Germinal center (tissue), 1 donor: Measurements from ENCODE around the gene PPP2R5C.

Experiments
- DNase-seq: peaks from one replicate; pipeline ENCODE4 v3.0.0; 2012; ENCODE audit warnings: mixed read lengths, low spot score

PPP2R5C gene

DNA sequence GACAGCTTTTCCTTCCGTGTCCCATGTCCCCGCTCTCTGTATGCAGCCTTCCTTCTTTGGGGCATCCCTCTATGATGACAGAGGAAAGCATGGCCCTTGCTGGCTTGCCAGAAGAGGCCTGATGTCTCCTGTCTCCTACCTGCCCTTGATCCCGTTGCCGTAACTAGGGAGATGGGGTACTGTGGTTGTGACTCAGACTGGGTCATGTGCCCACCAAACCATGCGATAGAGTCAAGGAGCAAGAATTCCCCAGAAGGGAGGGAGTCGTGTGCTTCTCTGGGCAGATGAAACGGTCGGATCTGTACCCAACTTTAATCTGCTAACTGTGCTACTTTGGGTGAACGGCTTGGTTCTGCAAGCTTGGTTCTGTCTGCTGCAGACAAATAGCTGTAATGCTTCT lies 103.8 kb downstream of the PPP2R5C start:
- DNase-seq: no peak

DNA sequence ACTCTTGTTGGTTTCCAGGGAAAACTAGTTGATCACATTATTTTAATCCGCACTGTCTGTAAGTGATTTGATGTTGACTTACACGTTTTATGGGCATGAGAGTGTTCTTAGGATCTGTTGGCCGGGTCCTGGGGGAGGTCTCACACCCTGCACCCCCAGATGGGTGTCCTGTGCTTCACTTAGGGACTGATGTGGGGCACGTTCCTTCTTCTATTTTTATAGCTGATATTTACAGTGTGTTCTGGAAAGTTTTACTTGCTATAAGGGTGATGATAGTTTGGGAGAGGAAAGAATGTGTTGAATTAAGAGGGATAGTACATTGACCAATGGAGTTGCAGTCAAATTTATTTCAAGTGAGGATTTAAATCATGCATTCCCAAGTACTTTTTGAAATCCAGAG lies 106.3 kb downstream of the PPP2R5C start:
- DNase-seq: no peak

DNA sequence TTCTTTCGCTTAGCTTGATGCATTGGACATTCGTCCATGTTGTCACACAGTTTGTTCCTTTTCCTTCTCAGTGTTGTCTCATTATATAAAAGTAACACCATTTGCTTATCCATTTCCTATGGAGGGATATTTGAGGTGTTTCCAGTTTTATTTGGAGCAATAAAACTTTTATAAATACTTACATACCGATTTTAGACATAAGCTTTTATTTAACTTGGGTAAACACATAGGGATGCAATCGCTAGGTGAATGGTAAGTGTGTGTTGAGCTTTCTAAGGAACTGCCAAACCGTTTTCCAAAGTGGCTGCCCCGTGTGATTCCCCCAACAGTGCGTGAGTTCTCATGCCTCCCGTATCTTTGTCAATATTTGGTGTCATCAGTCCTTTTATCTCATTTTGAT lies 107.7 kb downstream of the PPP2R5C start:
- no peak for DNase-seq

DNA sequence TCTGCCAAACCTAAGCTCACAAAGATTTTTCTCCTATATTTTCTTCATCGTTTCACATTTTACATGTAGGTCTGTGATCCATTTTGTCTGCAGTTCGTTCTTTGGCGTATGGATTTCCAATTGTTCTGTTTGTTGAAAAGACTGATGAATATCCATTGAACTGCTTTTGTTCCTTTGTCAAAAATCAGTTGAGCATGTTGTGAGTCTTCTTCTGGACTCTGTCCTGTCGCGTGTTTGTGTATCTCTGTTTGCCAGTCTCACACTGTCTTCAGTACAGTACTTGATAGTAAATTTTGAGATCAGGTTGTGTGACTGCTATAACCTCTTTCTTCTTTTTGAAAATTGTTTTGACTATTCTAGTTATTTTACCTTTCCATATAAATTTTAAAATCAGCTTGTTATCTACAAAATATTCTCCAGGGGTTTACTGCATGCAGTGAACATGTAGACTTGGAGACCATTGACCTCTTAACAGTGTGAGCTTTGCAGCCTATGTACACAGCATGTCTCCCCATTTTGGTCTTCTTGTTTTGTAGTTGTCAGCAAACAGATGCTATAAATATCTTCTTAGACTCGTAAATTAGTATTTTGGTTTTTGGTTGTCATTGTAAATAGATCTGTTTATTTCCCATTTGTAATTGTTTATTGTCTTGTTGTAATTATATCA lies 108.9 kb downstream of the PPP2R5C start:
- no peak for DNase-seq

DNA sequence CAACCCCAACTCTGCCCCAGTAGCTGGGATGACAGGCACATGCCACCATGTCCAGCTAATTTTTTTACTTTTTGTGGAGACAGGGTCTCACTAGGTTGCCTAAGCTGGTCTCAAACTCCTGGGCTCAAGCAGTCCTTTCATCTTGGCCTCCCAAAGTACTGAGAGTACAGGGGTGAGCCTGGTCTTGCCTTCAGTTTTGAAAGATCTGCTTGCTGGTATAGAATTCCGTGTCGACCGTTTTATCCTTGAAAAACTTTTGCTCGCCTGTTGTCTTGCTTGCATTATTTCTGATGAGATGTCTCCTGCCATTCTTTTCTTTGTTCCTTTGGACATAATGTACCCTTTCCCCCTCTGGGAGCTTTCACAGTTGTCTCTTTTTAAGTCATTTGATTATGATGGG lies 110.8 kb downstream of the PPP2R5C start:
- DNase-seq: no peak

DNA sequence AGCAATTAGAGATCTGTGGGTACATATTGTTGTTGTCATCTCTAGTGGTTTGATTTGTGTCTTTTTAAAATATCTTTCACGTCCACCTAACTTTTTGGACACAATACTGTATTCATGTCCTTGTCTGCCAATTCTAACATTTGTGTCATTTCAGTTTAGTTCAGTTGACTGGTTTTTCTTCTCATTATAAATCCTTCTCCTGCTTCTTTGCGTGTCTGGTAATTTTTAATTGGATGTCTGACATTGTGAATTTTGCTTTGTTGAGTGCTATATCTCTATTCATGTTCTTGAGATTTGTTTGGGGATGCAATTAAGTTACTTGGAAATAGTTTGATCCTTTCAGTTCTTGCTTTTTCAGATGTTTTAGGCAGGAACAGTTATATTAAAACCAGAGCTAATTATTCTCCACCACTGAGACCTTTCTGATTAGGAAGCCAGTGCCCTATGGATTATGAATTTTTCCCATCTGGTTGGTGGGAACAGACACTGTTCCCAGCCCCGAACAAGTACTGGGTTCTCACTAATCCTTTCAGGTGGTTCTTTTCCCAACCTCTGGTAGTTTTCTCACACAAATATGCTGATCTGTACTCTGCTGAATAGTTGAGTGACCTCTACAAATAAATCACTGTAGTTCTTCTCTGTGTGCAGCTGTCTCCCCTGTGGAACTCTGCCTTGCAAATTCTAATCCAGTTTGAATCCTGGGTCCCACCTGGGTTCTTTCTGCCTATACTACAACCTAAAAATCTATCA lies 111.7 kb downstream of the PPP2R5C start:
- DNase-seq: no peak

DNA sequence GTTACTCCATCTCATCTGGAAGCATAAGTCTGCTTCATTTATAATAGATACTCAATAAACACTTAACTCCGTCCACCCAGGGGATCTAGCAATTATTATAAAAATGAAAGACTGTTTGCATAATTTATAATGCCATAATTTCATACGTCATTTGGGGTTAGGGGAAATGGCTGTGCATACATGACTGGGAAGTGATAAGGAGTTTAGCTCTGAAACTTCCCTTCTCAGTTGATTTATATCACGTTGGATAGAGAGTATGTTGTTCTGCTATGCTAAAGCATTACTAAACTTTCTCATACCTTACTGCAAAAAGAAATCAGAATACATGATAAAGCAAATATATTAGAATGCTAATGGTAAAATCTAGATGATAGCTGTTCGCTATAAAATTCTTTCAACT lies 112.5 kb downstream of the PPP2R5C start:
- DNase-seq: no peak

DNA sequence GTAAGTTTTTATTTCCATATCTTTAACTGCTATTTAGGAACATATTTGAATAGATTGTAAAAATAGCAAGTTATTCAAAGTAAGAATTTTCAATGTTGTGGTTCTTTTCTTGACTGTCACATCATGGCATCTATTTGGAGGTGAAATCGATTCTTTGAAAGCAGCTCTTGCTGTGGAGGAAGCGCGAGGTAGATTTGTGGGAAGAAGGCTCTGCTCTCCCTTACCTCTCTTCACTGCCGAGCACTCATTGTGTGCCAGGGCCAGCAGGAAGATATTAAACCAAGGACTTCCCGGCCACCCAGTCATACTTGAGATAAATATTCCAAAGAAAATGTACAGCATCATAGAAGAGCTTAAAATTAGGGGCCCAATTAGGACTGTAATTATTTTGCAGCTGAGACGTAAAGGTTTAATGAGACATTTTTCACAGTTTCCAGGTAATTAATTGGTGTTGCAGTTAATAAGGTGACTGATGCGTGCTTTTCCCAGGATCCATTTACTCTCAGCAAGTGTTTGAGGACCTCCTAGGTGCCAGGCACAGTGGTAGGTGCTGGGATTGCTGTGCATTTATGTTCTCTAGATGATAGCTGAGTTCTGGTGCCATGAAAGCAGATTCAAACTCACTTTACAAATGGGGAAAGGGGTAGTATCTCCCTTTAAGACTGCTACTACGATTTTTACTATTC lies 113.7 kb downstream of the PPP2R5C start:
- no peak for DNase-seq

DNA sequence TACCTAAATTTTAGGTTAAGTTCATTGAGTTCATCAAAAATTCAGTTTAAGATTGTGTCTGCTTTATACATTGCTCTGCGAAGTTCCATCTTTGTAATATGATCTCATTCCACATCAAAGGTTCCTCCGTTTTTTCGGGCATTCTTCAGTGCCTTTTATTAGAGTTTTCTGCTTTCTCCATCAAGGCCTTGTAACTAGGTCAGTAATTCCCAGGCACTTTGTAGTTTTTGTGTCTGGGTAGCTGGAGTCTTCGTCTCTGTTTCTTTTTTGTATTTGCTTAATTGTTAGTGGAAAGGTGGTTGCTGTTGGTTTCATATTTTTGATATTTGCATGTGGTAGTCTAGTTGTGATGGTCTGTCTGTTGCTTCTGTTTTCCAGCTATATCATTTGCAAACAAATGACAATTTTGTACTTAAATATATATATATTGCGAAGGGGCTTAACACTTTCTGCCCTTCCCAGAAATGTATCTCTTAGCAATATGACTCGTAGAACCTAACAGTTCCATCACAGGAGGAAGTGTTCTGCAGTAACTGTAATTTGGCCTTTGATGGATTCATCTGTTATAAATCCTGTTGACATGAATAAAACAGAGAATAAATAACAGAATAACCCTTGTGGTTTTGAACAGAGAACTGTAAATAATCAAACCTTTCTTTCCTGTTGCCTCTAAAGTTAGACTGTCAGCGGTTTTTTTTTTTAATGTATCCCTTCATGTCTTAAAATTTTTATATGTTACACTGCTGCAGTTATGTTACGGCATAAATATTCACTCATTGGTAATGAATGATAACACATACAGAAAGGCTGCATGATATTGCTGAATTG lies 114.4 kb downstream of the PPP2R5C start:
- DNase-seq: peak; percentile 41

DNA sequence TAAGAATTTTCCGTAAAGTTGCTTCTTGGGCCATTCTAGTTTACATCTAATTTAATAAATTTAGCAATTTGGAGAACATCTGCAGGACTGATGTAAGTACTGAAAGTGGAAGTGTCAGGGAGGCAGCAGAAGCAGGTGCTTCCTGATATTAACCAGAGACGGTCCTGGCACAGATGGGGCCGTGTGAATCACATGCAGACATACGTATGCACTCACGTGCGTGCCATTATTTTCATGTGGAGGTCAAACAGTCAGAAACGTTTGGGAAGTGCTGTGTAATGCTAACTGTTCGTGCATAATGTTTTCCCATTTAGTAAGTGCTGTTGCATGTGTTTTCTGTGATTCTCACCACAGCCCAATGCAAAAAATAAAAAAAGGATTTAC lies 115.0 kb downstream of the PPP2R5C start:
- peak; percentile 85 for DNase-seq

DNA sequence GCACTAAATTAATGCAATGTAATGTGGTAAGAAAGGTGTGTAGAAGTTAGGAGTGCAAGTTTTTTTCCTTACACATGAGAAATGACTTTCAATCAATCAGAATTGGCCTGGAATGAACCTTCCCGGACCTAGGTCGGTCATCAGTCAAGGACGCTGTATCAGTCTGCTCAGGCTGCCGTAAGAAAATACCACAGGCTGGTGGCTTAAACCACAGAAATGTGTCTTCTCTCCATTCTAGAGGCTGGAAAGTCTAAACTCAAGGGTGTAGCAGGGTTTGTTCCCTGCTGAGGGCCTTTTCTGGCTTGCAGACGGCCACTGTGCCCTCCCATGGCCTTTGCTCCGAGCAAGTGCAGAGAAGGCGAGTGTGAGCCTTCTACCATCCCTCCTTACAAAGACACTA lies 116.3 kb downstream of the PPP2R5C start:
- no peak for DNase-seq

DNA sequence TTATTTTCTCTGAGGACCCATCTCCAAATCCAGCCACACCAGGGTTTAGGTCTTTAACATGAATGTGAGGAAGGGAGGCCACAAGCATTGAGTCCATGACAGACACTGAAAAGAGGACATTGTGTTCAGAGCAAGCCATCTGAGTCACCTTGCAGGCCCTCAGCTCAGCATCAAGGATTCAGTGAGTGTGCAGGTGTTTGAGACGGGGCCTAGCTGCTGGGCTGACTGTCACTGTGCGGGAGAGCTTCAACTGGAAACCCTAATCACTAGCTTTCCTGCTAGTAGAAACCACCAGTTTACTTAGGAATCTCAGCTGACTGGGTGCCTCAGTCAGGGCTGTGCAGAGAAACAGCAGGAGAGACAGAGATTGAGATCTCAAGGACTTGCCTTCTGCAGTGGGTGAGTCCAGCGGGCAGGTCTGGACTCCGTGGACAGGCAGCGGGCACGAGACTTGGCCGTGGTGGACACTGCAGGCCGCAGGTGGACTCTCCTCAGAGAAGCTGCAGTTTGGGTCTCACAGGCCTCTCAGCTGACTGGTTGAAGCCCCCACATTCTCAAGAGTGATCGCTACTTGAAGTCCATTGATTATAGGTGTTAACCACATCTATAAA lies 116.8 kb downstream of the PPP2R5C start:
- DNase-seq: no peak

DNA sequence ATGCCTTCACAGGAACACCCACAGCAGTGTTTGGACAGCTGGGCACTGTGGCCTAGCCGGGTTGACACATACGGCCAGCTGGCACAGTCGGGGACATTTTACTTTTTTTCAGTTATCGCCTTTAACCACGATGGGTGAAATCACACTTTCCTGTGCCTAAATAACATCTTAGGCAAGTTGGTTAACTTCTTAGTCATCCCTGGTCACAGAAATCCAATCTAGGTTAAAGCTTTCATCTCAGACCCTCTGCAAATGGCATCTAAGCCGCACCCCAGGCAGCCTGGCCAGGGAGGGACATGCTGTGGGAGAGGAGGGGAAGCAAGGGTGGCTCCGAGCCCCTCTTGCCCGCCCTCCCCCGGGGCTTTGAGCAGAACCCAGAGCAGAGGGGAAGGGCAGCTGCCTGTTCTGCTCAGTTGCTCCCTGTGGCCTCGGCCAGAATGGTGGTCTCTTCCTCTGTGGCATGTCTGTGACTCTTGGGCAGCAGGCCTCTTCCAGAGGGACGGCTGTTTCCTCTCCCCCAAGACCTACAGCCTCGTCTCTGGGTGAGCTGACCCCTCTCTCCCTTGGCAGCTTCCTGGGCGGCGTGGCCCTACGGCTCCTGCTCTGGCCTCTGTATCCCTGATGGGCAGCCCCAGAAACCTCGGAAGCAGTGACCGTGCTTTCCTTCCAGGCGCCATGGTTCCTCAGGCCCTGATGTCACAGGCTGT lies 117.5 kb downstream of the PPP2R5C start:
- DNase-seq: no peak

DNA sequence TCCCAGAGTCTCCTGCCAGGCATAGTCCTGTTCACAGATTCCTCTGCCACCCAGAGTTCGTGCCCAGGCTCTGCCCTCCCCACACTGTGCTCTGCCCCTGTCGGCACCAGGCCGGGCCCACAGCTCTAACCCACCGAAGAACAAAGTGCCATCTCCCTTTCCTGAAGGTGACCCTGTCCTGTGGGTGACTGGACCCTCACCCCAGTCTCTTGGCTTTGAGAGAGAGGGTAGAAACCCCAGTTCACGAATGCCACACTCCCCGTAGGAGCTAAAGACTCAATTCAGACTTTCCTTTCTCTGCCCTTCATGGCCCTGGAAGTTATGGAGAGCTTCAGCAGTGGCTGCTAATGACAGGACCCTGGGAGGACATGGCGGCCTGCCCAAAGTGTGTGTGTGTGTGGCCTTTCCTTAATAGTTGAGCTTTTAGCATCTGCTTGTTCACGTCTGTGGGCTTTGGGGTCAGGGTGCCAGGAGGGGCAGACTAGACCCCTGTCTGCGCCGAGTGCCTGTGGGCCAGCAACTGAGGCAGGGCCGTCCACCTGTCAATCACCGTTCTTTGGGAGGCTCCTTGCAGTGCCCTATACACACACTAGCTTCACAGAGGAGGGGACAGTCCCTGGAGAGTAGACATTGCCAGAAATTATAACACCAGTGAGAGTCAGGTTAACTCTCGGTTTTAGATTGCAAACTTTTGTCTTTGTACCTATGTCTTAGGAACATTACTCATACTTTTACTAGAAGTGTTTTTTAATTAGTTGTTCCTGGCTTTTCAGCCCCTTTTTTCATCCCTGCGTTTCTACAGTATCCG lies 118.2 kb downstream of the PPP2R5C start:
- DNase-seq: no peak

DNA sequence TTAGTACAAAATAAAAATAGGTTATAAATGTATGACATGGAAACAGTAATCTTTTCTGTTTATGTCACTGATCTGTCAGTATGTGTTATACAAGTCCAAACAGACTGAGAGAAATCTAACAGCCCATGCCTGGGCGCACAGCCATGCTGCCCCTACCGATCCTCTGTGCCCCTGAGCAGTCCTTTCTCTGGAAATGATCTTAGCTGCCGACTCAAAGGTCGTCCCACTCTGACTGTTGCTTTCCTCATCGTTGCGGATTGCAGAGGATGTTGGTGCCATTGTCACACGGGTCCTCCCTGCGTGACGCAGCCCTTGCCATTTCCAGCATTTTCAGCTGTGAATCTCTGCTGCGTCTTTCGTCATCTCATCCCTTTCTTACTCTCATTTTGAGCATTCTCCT lies 119.9 kb downstream of the PPP2R5C start:
- DNase-seq: no peak

DNA sequence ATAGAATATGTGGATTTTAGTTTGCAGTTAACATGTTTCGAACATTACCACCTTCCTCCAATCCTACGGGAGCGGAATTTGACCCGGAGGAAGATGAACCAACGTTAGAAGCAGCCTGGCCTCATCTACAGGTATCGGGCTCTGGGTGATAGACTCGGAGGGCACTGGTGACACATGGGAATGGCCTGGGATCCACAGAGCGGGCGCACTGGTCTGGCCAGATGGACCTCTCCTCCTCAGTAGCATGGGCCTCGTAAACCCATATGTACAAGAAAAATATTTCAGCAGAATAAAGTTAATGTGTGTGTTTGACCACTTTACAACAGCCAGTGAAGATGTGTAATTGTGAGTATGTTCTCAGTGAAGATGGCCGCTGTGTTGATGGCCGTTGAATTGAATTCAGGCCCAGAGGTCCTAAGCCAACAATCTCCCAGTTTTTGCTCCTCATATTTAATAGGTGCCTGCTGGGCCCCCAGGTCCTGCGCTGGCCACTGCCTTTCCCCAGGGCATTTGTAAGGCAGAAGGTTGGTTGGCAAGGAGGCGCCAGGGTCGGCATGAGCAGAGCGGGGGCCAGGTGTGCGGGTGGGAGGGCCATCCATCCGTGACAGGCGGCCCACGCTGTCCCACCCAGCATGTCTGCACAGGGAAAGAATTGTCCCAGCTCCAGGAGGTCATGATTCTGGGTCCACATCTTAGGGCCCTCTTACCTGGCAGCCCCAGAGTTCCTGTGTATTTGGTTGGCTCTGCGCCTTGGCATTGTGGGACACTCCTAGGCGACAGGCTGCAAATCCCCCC lies 120.8 kb downstream of the PPP2R5C start:
- no peak for DNase-seq

DNA sequence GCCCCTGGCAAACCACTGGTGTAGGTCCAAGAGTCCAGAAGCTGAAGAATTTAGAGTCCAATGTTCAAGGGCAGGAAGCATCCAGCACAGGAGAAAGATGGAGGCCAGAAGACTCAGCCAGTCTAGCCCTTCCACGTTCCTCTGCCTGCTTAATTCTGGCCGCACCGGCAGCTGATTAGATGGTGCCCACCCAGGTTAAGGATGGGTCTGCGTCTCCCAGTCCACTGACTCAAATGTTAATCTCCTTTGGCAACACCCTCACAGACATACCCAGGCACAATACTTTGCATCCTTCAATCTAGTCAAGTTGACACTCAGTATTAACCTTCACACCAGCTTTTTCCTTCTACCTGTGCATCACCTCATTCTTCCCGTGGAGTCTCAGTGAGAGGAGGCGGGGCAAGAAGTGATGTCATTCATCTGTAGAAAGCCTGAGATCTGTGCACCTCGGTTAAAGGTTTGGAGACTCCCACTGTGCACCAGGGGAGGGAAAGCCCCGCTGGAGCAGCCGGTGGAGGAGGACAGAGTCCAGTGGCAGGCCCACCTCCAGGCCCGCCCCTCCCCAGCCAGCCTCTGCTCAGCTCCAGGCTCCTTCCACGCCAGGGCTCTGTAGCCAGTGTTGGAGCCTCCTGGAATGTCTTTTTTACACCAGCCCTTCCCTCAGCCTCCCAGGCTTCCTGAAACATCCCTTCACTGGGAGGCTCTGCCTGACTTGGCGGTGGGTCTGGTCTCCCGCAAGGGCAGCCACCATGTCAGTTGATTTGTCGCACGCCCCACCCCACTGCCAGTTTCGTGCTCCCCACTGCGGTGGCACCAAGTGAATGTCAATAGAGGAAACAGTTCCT lies 122.8 kb downstream of the PPP2R5C start:
- no peak for DNase-seq

DNA sequence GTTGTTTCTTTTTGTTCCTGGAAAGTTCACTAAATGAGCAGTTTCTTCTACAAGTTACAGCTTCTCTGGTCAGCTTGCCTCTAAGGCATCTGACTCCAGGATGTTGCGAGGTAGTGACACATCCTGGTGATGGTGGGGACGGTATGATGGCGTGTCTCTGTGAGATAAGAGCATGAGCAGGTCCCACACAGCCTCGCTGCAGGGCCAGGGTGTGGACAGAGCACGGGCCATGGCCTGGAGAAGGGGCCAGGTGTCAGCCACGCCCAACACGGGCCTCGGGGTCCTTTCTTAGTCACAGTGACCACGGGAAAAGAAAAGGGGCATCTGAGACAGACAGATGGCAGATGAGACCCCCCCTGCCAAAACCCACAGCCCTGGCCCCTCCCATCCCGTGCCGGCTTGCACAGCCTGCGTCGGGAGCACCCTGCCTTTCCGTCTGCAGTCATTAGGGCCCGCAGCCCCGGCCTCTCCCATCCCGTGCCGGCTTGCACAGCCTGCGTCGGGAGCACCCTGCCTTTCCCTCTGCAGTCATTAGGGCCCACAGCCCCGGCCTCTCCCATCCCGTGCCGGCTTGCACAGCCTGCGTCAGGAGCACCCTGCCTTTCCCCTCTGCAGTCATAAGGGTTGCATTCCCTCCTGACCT lies 123.5 kb downstream of the PPP2R5C start:
- DNase-seq: no peak
